ENCODE results near the gene SLC12A8.
A peak's percentile ranks its signal among the peaks of the same experiment; 100 is the strongest.

The SLC12A8 gene

GRCh38 chr3:125050488-125051090, 162.0 kb downstream of the SLC12A8 start:
- DNase-seq, result no peak

DNA sequence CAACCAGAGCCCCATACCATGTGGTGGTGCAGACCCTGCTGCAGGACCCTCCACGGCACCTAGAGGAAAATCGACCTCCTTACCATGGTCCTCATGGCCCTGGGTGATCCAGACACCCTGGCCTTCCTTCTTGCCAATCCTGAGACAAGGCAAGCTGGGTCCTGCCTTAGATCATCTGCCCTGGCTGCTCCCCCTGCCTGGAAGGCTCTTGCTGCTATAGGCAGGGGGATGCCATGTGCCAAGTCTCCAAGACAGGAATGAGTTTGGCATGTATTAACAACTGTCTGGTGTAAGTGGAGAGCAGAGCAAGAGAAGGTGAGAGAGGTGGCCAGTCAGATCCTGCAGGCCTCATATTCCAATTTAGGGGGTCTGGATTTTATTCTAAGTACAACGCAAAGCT, 164.3 kb downstream of the SLC12A8 start:
- DNase-seq, result no peak

DNA sequence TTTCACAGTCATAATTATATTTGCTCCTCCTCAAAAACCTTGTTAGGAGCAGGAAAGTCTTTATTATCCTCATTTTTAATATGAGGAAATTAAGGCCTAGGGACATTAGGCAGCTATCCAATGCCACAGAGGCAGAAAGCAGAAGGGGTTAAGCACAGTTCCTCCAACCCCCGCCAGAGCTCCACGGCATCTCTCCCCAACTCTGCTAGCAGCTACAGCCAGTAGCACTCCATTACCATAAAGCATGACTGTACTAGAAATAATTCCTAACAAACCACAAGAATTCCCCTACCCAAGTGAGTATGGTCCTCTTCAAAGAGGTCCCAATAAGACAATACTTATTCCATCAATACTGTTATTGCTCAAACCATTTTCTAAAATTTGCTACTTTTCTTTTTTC, 166.6 kb downstream of the SLC12A8 start:
- peak; percentile 77 for DNase-seq

GRCh38 chr3:125045194-125045593, 167.4 kb downstream of the SLC12A8 start:
- no peak for DNase-seq

DNA sequence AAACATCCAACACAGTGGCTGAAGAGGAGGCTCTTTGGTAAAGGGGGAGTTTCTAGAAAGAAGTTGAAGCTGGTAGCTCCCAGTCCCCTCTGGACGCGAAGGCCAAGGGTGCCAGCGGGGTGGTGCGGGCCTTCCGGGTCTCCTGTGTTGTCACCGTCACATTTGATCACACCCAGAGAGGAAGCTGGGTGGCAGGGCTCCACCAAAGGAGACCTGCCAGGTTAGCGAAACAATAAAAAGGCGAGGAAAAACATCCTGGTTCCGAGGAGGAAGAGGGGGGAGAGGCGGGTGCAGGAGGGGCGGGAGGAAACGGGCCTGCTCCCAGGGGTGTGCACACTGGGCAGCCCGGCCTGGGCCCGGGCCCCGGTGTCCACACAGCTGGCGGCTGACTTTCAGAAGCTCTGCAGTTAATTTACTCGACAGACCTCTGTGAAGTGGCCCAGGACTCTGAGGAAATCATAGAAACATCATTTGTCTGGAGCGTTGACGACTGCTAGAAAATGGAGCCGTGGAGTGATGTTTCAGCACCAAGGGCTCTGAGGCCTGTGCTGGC, 168.9 kb downstream of the SLC12A8 start:
- DNase-seq, result no peak

- DNase-seq, result peak; percentile 17
These were observed 169.7 kb downstream of the SLC12A8 start for GRCh38 chr3:125042725-125043406.

DNA sequence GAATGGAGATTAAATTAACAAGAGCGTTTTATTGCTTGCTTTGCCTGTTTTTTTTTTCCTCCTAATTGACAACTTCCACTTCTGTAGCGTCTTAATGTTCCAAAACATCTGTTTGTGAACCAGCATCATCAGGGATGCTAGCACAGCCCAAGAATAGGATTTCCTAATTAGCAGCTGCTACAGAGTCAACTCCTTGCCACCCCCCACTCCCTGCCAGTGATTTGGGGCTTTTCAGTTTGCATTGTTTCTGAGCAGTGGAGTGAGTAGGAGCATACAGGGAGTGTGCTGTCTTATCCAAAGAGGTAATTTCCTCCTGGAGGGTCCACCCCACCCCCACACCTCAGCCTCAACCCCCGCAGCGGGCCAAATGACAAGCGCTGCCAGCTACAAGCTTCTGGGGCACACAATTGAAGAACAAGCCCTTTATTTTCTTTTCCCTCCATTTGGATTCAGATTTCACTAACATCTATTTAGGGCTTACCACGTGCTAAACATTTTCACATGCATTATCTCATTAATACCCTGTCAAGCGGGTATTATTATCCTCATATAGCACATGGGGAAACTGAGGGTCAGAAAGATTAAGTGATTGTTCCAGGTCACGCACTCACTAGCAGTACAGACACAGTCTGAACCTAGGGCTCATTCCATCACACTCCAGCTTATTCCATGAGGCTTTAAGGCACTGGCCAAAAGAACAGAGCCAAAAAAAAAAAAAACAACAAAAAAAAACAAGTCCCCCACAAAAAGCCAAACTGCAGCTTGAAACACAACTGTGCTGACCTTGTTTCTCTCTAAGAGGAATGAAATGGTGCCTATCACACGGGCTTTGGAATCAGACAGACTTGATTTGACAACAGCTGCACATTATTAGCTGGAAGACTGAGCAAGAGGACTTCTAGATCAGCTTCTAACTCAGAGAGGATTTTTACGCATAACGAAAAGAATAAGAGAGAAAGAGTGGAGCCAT, 173.1 kb downstream of the SLC12A8 start:
- peak; percentile 58 for DNase-seq

DNA sequence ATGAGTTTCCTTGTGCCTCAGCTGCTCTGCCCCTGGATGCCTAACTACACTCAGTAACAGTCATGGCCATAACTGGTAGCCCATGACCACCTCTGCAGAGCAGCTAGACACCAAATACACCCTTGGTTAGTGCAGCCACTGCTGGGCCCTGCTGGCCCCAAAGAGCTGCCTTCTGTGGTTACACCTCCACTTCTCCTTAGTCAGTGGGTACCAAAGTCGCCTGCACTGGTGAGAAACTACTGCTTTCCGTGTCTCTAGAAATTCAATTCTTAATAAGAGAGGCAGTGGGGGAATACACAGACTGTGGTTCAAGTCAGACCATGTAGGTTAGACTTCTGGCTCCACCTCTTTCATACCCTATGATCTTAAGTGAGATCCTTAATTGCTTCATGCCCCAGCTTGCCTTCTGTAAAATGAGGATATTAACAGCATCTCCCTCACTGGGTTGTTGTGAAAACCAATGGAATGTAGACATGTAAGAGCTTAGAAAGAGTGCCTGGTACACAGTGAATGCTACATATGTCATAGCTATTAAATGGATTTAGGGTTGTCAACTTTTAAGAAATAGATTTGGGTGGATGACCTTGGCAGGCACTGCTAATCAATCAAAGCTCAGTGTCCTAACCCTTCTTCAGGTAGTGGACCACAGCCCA, 174.9 kb downstream of the SLC12A8 start:
- DNase-seq, result no peak

DNA sequence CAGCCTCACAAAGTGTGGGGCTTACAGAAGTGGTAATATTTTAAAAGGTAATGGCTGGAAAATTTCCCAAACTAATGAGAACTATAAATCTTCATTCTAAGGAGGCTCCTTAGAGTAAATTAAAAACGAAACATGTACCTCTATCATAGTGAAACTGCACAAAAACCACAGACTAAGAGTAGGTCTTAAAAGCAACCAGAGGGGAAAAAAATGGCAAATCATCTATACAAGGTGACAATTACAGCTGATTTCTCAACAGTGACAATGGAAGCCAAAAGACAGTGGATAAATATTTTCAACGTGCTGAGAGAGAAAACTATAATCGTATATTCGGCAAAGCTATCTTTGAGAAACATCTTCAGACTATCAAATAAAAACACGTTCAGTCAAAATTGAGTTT, 177.3 kb downstream of the SLC12A8 start:
- DNase-seq, result no peak

- DNase-seq, result no peak
These were observed 178.9 kb downstream of the SLC12A8 start for GRCh38 chr3:125033616-125034015.

DNA sequence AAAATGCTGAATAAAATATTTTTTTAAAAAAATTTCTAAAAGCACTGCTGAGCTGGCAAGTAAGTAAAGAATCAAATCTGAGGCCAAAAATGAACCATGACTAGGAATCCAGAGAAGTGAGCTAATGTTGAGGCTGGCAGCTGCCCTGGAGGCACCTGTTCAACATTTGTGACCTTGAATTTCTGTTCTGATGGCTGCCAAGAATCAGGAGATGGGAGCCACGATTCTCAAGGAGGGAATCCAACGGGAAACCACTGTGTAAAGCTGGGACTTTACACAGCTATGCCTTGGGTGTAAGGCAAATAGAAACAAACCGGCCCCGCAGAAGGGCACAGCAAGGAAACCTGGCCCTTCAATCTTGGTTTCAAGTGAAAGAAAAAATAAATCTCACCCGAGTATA, 179.4 kb downstream of the SLC12A8 start:
- DNase-seq, result no peak

DNA sequence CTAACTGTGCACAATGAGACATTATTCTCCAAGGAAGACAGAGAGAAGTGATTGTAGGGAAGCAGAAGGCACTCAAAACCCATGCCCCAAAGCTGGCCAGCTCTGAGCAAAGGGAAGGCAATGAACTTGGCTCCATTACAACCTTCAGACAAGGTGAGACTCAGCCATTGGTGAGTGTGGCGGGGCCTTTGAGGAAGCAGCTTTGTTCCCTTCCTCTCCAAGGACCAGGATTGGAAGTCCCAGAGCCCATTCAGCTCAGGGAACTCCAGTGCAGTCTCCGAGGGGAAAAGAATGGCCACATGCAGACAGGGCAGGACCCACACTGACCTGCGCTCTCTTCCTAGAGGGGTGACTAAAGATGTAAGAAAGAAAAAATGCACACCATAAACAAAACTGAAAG, 179.9 kb downstream of the SLC12A8 start:
- no peak for DNase-seq

Data from kidney glomerular epithelial cell (primary cell).